Anterior cingulate cortex (tissue), 58 donors: Measurements from ENCODE around the gene RIMS4.
A peak's percentile ranks its signal among the peaks of the same experiment; 100 is the strongest.
"Not testable (repeated sequence)": the region's sequence is repeated elsewhere in the genome, so short reads cannot be mapped to it uniquely, and the experiment has no call there.

Source experiments
- DNase-seq, 58 donors: peaks; one replicate each; lab custom pipeline; 2025; lab: John Stamatoyannopoulos, UW

The RIMS4 gene

GRCh38 chr20:44768854-44769480 lies 41.4 kb downstream of the RIMS4 start:
- DNase-seq, result no peak

GRCh38 chr20:44768256-44768655 lies 42.1 kb downstream of the RIMS4 start:
- peak in 5 of 58 donors; percentile 10 to 18 (median 14) for DNase-seq

GRCh38 chr20:44765701-44766347 lies 44.5 kb downstream of the RIMS4 start:
- DNase-seq, result peak in 14 of 58 donors; percentile 11 to 53 (median 31)

GRCh38 chr20:44765091-44765490 lies 45.3 kb downstream of the RIMS4 start:
- no peak for DNase-seq

GRCh38 chr20:44763798-44764197 lies 46.5 kb downstream of the RIMS4 start:
- DNase-seq, result not testable (repeated sequence)

GRCh38 chr20:44762466-44763140 lies 47.7 kb downstream of the RIMS4 start:
- DNase-seq, result peak in 2 of 58 donors; percentile 17 to 18

GRCh38 chr20:44761423-44761822 lies 48.9 kb downstream of the RIMS4 start:
- peak in 1 of 58 donors; percentile 10 for DNase-seq

- no peak for DNase-seq
These were observed 50.8 kb downstream of the RIMS4 start for GRCh38 chr20:44759595-44759994.

- DNase-seq, result peak in 1 of 58 donors; percentile 35
These were observed 51.9 kb downstream of the RIMS4 start for GRCh38 chr20:44758247-44759101.

- DNase-seq, result no peak
These were observed 53.4 kb downstream of the RIMS4 start for GRCh38 chr20:44756956-44757355.

- DNase-seq, result no peak
These were observed 54.2 kb downstream of the RIMS4 start for GRCh38 chr20:44756011-44756688.

- DNase-seq, result no peak
These were observed 55.8 kb downstream of the RIMS4 start for GRCh38 chr20:44754554-44754953.

GRCh38 chr20:44752099-44752931 lies 58.0 kb downstream of the RIMS4 start:
- DNase-seq, result no peak

- DNase-seq, result no peak
These were observed 60.1 kb downstream of the RIMS4 start for GRCh38 chr20:44750081-44750805.

- DNase-seq, result no peak
These were observed 62.4 kb downstream of the RIMS4 start for GRCh38 chr20:44748005-44748370.

- DNase-seq, result peak in 55 of 58 donors; percentile 4 to 87 (median 50)
These were observed 63.0 kb downstream of the RIMS4 start for GRCh38 chr20:44747166-44748004.

- DNase-seq, result no peak
These were observed 63.8 kb downstream of the RIMS4 start for GRCh38 chr20:44746367-44747165.
